Measurements from ENCODE around the gene DAAM1.

DAAM1 gene

DNA sequence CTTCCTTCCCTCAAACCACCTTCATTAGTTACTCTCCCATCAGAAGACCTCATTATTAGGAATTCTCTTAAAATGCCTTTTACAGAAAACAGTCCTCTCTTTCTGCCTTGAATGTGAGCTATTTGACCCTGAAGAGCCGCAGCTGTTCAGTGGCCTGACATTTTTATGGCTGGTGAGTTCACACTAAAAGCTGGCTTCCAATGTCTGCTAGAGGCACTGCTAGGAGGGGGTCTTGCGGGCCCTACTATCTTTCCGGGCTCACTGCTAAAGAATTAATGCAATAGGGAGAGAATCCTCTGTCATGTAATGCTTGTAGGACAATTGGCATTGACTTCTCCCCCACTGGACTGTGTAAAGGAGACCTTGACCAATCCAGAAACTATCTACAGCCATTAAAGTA lies 189.0 kb downstream of the DAAM1 start:
- DNase-seq: no peak

- no peak for DNase-seq
Observed at GRCh38 chr14:59377991-59378601, 189.6 kb downstream of the DAAM1 start.

DNA sequence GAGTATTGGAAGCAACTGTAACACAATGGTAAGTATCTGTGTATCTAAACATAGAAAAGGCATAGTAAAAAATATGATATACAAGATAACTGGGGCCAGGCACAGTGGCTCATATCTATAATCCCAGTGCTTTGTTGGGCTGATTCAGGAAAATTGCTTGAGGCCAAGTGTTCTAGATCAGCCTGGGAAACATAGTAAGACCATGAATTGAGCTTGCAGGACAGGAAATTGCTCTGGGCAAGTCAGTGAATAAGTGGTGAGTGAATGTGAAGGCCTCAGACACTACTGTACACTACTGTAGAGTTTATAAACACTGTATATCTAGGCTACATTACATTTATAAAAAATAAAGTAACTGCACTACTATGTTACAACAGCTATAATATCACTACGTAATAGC lies 201.5 kb downstream of the DAAM1 start:
- no peak for DNase-seq

- DNase-seq: no peak
Observed at GRCh38 chr14:59391388-59391787, 202.9 kb downstream of the DAAM1 start.

GRCh38 chr14:59394268-59394667 lies 205.8 kb downstream of the DAAM1 start:
- DNase-seq: no peak

DNA sequence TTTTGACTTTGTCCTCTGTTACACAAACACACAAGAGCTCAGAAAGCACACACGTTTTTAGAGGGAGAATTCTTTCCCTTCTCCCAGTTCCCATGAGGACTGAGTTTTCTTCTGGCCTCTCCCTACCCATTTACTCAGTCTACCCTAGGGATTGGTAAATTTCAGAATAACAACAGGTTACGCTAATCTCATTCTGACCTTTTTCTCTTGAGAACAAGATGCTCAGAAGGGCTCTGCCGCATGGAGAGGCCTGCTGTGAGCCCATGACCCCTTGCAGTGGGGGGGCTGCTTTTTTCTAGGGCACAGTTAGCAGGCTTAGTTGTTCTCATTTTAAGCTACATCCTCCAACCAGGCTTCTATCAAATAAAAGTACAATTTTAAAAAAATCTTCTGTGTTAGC lies 207.2 kb downstream of the DAAM1 start:
- no peak for DNase-seq

- no peak for DNase-seq
Observed at GRCh38 chr14:59398841-59399240, 210.4 kb downstream of the DAAM1 start.

- DNase-seq: no peak
Observed at GRCh38 chr14:59406454-59407245, 218.2 kb downstream of the DAAM1 start.

- DNase-seq: no peak
Observed at GRCh38 chr14:59407246-59408010, 219.0 kb downstream of the DAAM1 start.

DNA sequence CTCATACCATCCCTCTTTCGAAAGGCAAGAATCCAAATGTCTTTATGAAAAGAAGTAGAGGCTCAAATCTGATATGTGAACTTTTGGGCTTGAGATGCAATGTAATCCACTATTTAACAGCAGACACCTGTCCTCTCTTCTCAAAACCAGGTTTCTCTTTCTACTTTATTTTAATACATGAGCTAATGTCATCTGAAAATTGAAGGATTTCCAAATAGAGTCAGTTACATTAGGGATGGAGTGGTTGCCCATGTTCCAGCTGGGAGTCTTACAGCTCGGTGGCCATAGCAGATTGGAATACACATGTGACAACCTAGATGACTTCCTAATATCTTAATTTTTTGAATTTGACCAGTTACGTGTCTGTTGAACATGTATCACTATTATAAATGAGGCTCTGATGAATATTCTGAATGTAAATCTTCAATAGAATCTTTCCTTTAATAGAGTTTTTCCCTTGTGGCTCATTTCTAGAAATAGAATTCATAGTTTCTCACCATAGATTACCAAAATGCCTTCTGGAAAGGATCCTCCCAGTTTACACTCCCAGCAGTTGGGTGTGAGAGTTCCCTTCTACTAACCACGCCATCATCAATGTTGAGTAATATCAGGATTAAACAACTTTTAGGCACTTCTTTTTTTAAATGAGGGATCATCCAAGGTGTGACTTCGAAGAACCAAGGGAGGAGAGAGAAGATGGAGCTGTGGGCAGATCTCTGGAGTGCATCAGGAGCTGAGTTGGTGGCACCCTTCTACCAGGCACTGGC lies 227.6 kb downstream of the DAAM1 start:
- no peak for DNase-seq

DNA sequence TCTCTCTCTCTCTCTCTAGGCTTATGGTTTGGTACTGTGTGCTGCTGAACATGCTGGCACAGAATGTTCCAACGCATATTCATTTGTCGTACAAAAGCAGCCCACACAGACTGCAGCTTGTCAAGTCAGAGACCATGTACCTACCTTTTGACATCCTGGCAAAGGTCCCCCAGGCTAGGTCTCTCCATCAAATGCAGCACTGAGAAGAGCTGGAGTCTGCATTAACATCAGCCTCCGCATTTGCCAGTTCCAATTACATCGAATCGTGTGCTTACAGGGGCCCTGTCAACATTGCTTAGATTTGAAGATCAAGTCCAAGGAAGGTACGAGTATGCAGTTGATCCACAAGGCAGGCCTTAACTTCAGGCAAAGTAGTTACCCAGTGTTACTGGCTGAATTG lies 228.8 kb downstream of the DAAM1 start:
- DNase-seq: no peak

GRCh38 chr14:59419303-59419702 lies 230.8 kb downstream of the DAAM1 start:
- DNase-seq: no peak

All from activated CD4-positive, alpha-beta T cell treated with anti-CD3 and anti-CD28 coated beads, Interleukin-2, amount 50 U/mL, for 4 hours (primary cell).